Breast epithelium (tissue), 4 donors: ENCODE results near the gene COL8A1. TPM values are rescaled to one million over a fixed set of nuclear protein-coding genes. Genes with fewer than 3 reads are reported as not detected.
"Not testable (repeated sequence)": the region's sequence is repeated elsewhere in the genome, so short reads cannot be mapped to it uniquely, and the experiment has no call there.

Experiments
- DNase-seq, 2 donors: peaks; one replicate each; pipeline ENCODE4 v3.0.0-alpha.2; 2019; ENCODE audit warnings: low spot score in 2 of 2
- H3K27ac ChIP-seq, 2 donors: fragments of 200-600 bp; sonication (generic) in 1 of 2; one replicate each; pipeline ENCODE4 v1.5.1; 2016 to 2019; ENCODE audit warnings: mild to moderate bottlenecking in 1 of 2
- H3K27me3 ChIP-seq, 2 donors: fragments of 200-600 bp; sonication (generic) in 1 of 2; one replicate each; pipeline versions ENCODE4 v1.5.1 to v1.6.0; 2017 to 2019; ENCODE audit warnings: control low read depth in 1 of 2, mild to moderate bottlenecking in 1 of 2
- H3K36me3 ChIP-seq: fragments of 200-600 bp; one replicate; pipeline ENCODE4 v1.5.1; 2019
- H3K4me1 ChIP-seq, 2 donors: fragments of 200-600 bp; sonication (generic); one replicate each; pipeline ENCODE4 v1.5.1; 2016 to 2019; ENCODE audit warnings: control low read depth in 1 of 2
- H3K4me3 ChIP-seq, 3 donors: fragments of 200-600 bp; sonication (generic); 1 replicate in 2 of 3; 2 replicates in 1 of 3; pipeline ENCODE4 v1.5.1; 2016 to 2019; ENCODE audit warnings: mild to moderate bottlenecking in 3 of 3, moderate library complexity in 2 of 3
- H3K9me3 ChIP-seq, 2 donors: fragments of 200-600 bp; sonication (generic) in 1 of 2; one replicate each; pipeline ENCODE4 v1.5.1; 2016 to 2019; ENCODE audit warnings: control low read depth in 1 of 2
- CTCF ChIP-seq, 3 donors: fragments of 450-650 bp; IDR thresholded peaks; one replicate each; pipeline ENCODE4 v1.5.1; 2016 to 2017; ENCODE audit warnings: antibody characterized with exemption in 3 of 3, mild to moderate bottlenecking in 3 of 3, moderate library complexity in 3 of 3
- POLR2A ChIP-seq: fragments of 450-650 bp; IDR thresholded peaks from one replicate; pipeline ENCODE4 v1.6.1; 2016; ENCODE audit warnings: antibody characterized with exemption, mild to moderate bottlenecking, moderate library complexity
- POLR2AphosphoS5 ChIP-seq, 3 donors: sonication (generic); formaldehyde crosslinking; IDR thresholded peaks; one replicate each; pipeline ENCODE4 v1.6.1; 2017; ENCODE audit warnings: antibody characterized with exemption in 3 of 3
- intact Hi-C: fragments of 100-400 bp; cut with DNase I; formaldehyde crosslinking; loops from one replicate; pipeline ENCODE4 v1.15.1; 2023; ENCODE audit warnings: low total_unique reads
- total RNA-seq, 3 donors: library from RNA; depleted of rRNA; stranded (reverse); fragments of >200 nt; gene quantifications; one replicate each; pipeline ENCODE4 v1.1.0, GENCODE V29; 2016

Gene COL8A1
- total RNA-seq, result 10 to 100 TPM in 2 of 3 donors, 1 to 10 TPM in 1; 9.2 to 43.6 (median 13.6) TPM

- no peaks in the 10 kb centered on the region for H3K9me3 ChIP-seq
- no peaks in the 10 kb centered on the region for H3K4me1 ChIP-seq
- H3K4me3 ChIP-seq, result peak within 1 kb of the TSS; percentile 49 to 65 (median 56)
- peaks cover 0 to 20% of the 10 kb centered on the region in 2 donors for H3K27me3 ChIP-seq
- no peak for TF ChIP-seq POLR2A
- no peak for TF ChIP-seq CTCF (IDR thresholded peaks at IDR 0.05)
- no peak for TF ChIP-seq POLR2AphosphoS5 (IDR thresholded peaks at IDR 0.05)
- DNase-seq, result peak; percentile 36 to 54
- no peaks in the 10 kb centered on the region for H3K36me3 ChIP-seq
- H3K27ac ChIP-seq, result peak within 1 kb of the TSS; percentile 14 to 68
- intact Hi-C loops, result no loop called here
These were observed at the start of gene COL8A1 for GRCh38 chr3:99638167-99638948. Gene COL8A1 (plus strand): TSS chr3:99638594. CDS start chr3:99790683, 152,089 bp downstream.

GRCh38 chr3:99589168-99589567 is 49.2 kb upstream of the COL8A1 start:
- H3K9me3 ChIP-seq, H3K27me3 ChIP-seq, DNase-seq, H3K4me1 ChIP-seq, H3K4me3 ChIP-seq, H3K27ac ChIP-seq, intact Hi-C loops, H3K36me3 ChIP-seq: not testable (repeated sequence)

- DNase-seq, result no peak
- H3K4me3 ChIP-seq, result no peak overlapping the region
These were observed 38.5 kb upstream of the COL8A1 start for GRCh38 chr3:99599894-99600293.

GRCh38 chr3:99601515-99601914 is 36.9 kb upstream of the COL8A1 start:
- H3K27me3 ChIP-seq, result no peaks in the 10 kb centered on the region
- DNase-seq, result no peak
- no peaks in the 10 kb centered on the region for H3K4me1 ChIP-seq
- H3K27ac ChIP-seq, result no peak overlapping the region
- no peak for TF ChIP-seq POLR2A
- no peak for TF ChIP-seq POLR2AphosphoS5 (IDR thresholded peaks at IDR 0.05)
- no peak for TF ChIP-seq CTCF (IDR thresholded peaks at IDR 0.05)
- H3K9me3 ChIP-seq, result no peaks in the 10 kb centered on the region
- H3K36me3 ChIP-seq, result no peaks in the 10 kb centered on the region
- no peak overlapping the region for H3K4me3 ChIP-seq
- intact Hi-C loops, result no loop called here

More at GRCh38 chr3:99599894-99600293, 38.5 kb upstream of the COL8A1 start:
- no peaks in the 10 kb centered on the region for H3K27me3 ChIP-seq
- H3K36me3 ChIP-seq, result no peaks in the 10 kb centered on the region
- H3K27ac ChIP-seq, result no peak overlapping the region
- no peaks in the 10 kb centered on the region for H3K4me1 ChIP-seq
- TF ChIP-seq CTCF (IDR thresholded peaks at IDR 0.05), result no peak
- no peak for TF ChIP-seq POLR2A
- no peak for TF ChIP-seq POLR2AphosphoS5 (IDR thresholded peaks at IDR 0.05)
- intact Hi-C loops, result no loop called here
- no peaks in the 10 kb centered on the region for H3K9me3 ChIP-seq

- no peaks in the 10 kb centered on the region for H3K4me1 ChIP-seq
- intact Hi-C loops, result no loop called here
- no peaks in the 10 kb centered on the region for H3K27me3 ChIP-seq
- H3K4me3 ChIP-seq, result no peak overlapping the region
- TF ChIP-seq CTCF (IDR thresholded peaks at IDR 0.05) (no peak), POLR2A (no peak), POLR2AphosphoS5 (IDR thresholded peaks at IDR 0.05) (no peak)
- no peaks in the 10 kb centered on the region for H3K9me3 ChIP-seq
- no peak overlapping the region for H3K27ac ChIP-seq
- DNase-seq, result no peak
- no peaks in the 10 kb centered on the region for H3K36me3 ChIP-seq
These were observed 36.2 kb upstream of the COL8A1 start for GRCh38 chr3:99602183-99602582.
